Measurements from ENCODE around the gene SPACDR. TPM values are rescaled to one million over a fixed set of nuclear protein-coding genes. Genes with fewer than 3 reads are reported as not detected.
"Not testable (repeated sequence)": the region's sequence is repeated elsewhere in the genome, so short reads cannot be mapped to it uniquely, and the experiment has no call there.

SPACDR gene, protein sequence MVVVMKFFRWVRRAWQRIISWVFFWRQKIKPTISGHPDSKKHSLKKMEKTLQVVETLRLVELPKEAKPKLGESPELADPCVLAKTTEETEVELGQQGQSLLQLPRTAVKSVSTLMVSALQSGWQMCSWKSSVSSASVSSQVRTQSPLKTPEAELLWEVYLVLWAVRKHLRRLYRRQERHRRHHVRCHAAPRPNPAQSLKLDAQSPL
- 1 to 10 TPM; 3.8 to 5.0 TPM for total RNA-seq

DNA sequence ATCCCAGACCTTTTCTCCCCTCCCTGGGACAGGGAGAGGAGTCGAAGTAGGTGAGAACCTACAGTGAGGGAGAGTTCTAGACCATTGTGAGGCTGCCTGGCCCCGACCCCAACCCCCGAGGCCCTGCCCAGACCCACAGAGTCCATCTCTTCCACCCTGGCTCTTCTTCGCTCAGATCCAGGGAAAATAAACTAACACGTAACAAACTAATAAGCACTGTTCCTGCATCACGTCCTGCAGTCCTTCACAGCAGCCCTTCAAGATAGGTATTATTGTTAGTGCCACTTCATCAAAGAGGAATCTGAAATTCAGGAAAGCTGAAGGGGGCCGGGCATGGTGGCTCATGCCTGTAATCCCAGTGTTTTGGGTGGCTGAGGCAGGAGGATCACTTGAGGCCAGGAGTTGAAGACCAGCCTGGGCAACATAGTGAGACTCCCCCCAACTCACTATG lies at the start of gene SPACDR:
TSS of gene SPACDR (minus strand) at position 51 of the 451 bp plus-strand sequence. CDS start 235 bp downstream, outside the sequence.
- no peaks in the 10 kb centered on the region for H3K9me3 Mint-ChIP-seq (ENCODE audit: low read depth)
- H3K4me1 Mint-ChIP-seq, result peaks cover 3% of the 10 kb centered on the region
- no peak within 1 kb of the TSS for H3K27ac Mint-ChIP-seq
- DNase-seq (no peak), ATAC-seq (no peak)
- CTCF ChIA-PET, result interaction anchor here (0.9 to 3.0 kb wide), 8 partner anchors 12 to 241 kb away, joined by 3 to 12 read pairs (median 4); partner anchors contain the start of gene POP7
- peaks cover 29% of the 10 kb centered on the region for H3K36me3 Mint-ChIP-seq
- H3K27me3 Mint-ChIP-seq, result no peaks in the 10 kb centered on the region
- H3K4me3 Mint-ChIP-seq, result no peak within 1 kb of the TSS

DNA sequence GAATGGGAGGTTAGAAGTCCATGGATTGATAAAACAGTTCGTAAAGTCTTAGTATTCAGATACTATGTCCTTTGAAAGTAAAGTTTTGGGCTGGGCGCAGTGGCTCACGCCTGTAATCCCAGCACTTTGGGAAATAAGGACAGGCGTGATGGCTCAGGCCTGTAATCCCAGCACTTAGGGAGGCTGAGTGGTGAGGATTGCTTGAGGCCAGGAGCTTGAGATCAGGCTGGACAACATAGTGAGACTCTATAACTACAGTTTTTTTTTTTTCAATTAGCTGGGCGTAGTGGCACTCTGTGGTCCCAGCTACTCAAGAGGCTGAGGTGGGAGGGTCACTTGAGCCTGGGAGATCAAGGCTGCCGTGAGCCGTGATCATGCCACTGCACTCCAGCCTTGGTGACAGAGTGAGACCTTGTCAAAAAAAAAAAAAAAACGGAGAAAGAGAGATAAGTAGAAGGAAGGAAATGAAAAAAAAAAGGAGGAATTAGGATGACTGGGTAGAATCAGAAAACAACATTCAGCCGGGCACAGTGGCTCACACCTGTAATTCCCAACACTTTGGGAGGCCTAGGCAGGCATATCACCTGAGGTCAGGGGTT lies 49.3 kb upstream of the SPACDR start:
- no peak for ATAC-seq
- H3K4me3 Mint-ChIP-seq, result no peak overlapping the region
- H3K36me3 Mint-ChIP-seq, result no peaks in the 10 kb centered on the region
- DNase-seq, result no peak
- peaks cover 8% of the 10 kb centered on the region for H3K27me3 Mint-ChIP-seq
- H3K9me3 Mint-ChIP-seq (ENCODE audit: low read depth), result no peaks in the 10 kb centered on the region
- peaks cover 20% of the 10 kb centered on the region for H3K4me1 Mint-ChIP-seq
- H3K27ac Mint-ChIP-seq, result no peak overlapping the region
- CTCF ChIA-PET, result interaction anchor here (1.3 kb wide), 1 partner anchor 30 kb away, joined by 3 read pairs; no protein-coding TSS in a partner anchor

DNA sequence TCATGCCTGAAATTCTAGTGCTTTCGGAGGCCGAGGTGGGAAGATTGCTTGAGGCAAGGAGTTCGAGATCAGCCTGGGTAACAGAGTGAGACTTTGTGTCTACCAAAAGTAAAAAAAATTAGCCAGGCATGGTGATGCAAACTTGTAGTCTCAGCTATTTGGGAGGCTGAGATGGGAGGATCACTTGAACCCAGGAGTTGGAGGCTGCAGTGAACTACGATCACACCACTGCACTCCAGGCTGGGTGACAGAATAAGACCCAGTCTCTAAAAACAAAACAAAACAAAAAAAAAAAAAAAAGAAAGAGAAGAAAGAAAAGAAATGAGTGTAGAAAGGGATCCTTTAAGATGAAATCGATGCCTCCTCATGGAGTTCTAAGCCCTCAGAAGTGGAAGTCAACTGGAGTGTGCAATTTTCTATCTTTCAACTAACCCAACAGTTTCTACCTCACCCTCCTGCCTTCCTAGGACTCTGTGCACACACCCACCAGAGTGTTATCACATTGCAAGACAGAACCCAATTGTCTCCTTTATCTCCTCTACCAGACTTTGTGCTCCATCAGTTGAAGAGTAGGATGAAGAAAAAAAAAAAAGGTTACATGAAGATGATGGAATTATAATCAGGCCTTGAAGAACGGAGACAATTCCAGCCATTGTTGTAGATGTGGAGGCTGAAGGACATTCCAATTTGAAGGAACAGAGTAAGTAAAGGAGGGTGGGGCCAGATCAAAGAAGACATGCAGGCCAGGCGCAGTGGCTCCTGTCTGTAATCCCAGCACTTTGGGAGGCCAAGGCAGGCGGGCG lies 46.6 kb upstream of the SPACDR start:
- H3K36me3 Mint-ChIP-seq, result no peaks in the 10 kb centered on the region
- H3K27ac Mint-ChIP-seq, result no peak overlapping the region
- no peak overlapping the region for H3K4me3 Mint-ChIP-seq
- CTCF ChIA-PET, result interaction anchor here (0.6 to 0.7 kb wide), 2 partner anchors 14 to 1064 kb away, joined by 3 read pairs; no protein-coding TSS in a partner anchor
- H3K9me3 Mint-ChIP-seq (ENCODE audit: low read depth), result no peaks in the 10 kb centered on the region
- DNase-seq (no peak), ATAC-seq (no peak)
- H3K27me3 Mint-ChIP-seq, result peaks cover 10% of the 10 kb centered on the region
- peaks cover 6% of the 10 kb centered on the region for H3K4me1 Mint-ChIP-seq

DNA sequence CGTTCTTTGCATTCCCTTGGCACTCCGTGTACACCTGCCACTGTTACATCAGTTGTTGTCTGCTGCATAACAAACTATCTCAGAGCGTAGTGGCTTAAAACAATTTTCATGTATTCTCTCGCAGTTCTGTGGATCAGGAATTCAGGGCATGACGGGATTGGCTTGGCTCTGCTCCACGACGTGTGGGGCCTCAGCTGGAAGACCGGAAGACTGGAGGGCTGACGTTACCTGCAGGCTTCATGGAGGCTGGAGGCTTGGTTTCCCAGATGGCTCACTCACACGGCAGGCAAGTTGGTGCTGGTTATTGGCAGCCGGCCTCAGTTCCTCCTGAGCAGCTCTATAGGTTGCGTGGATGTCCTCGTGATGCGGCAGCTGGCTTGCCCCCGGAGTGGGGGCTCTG lies 45.2 kb upstream of the SPACDR start:
- H3K9me3 Mint-ChIP-seq (ENCODE audit: low read depth), result no peaks in the 10 kb centered on the region
- no peak overlapping the region for H3K27ac Mint-ChIP-seq
- ATAC-seq, result no peak
- no peaks in the 10 kb centered on the region for H3K36me3 Mint-ChIP-seq
- no peak for DNase-seq
- no peak overlapping the region for H3K4me3 Mint-ChIP-seq
- H3K27me3 Mint-ChIP-seq, result peaks cover 10% of the 10 kb centered on the region
- H3K4me1 Mint-ChIP-seq, result no peaks in the 10 kb centered on the region
- CTCF ChIA-PET, result interaction anchor here (0.9 kb wide), 1 partner anchor 16 kb away, joined by 4 read pairs; no protein-coding TSS in a partner anchor

DNA sequence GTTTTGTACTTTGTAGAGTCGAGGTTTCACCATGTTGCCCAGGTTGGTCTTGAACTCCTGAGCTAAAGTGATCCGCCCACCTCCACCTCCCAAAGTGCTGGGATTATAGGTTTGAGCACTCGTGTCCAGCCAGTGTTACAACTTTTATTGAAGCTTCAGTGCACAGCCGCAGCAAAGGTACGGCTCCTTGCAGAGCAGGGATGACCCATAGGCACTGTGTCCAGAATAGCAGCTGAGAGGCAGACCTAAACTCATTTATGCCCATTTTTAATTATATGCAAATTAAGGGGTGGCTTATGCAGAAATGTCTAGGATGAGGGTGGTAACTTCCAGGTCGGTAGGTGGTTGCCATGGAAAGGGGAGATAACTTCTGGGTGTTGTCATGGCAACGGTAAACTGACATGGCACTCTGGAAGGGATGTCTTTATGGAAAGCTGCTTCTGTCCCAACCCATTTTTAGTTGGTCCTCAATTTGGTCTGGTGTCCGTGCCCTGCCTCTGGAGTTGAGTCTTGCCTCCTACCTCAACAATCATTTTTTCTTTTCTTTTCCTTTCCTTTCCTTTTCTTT lies 42.4 kb upstream of the SPACDR start:
- peaks cover 5% of the 10 kb centered on the region for H3K27me3 Mint-ChIP-seq
- no peak overlapping the region for H3K27ac Mint-ChIP-seq
- no peaks in the 10 kb centered on the region for H3K4me1 Mint-ChIP-seq
- CTCF ChIA-PET, result interaction anchor here (0.6 to 2.2 kb wide), 5 partner anchors 10 to 57 kb away, joined by 3 to 8 read pairs (median 4); partner anchors contain the start of gene TSC22D4
- ATAC-seq, result no peak
- no peak overlapping the region for H3K4me3 Mint-ChIP-seq
- DNase-seq, result no peak
- H3K9me3 Mint-ChIP-seq (ENCODE audit: low read depth), result no peaks in the 10 kb centered on the region
- H3K36me3 Mint-ChIP-seq, result no peaks in the 10 kb centered on the region

DNA sequence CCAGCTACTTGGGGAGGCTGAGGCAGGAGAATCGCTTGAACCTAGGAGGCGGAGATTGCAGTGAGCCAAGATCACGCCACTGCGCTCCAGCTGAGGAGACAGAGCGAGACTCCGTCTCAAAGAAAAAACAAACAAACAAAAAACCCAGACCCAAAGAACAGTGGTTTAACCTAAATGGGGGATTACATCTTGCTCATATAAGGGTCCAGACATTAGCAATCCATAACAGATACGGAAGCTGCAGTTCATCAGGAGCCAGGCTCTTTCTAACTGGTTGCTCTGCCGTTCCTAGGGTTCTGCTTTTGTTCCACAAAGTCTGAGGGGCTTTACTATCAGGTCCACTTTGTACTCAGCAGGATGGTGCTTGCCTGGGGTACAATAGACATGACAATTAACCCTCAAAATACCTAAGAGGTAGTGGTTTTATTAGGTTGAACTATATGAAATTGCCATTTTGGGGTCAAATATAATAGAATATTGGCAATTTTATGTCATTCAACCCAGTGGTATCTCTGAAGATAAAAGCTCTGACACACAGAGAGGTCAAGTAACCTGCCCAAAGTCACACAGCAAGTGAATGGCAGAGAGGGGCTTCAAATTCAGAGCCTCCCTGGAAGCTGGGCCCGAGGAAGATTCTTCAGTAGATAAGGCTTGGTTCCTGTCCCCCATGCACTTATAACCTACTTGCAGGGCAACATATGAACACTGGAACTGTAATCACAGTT lies 41.0 kb upstream of the SPACDR start:
- no peak for DNase-seq
- Mint-ChIP-seq H3K4me1 (no peaks in the 10 kb centered on the region), H3K4me3 (no peak overlapping the region), H3K36me3 (no peaks in the 10 kb centered on the region), H3K9me3 (ENCODE audit: low read depth) (no peaks in the 10 kb centered on the region), H3K27me3 (peaks cover 2% of the 10 kb centered on the region), H3K27ac (no peak overlapping the region)
- CTCF ChIA-PET, result interaction anchor here (1.2 to 2.2 kb wide), 4 partner anchors 11 to 59 kb away, joined by 3 to 8 read pairs (median 4); partner anchors contain the start of gene TSC22D4
- no peak for ATAC-seq

DNA sequence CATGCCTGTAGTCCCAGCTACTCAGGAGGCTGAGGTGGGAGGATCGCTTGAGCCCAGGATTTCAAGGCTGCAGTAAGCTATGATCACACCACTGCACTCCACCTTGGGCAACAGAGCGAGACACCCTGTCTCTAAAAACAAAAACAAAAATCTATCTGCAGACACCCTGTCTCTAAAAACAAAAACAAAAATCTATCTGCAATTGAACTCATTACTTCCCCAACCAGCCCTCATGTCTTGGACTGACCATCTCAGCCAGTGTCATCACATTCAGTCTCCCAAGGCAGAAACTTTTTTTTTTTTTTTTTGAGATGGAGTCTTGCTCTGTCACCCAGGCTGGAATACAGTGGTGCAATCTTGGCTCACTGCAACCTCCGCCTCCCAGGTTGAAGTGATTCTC lies 40.0 kb upstream of the SPACDR start:
- CTCF ChIA-PET; ATAC-seq; H3K4me3 Mint-ChIP-seq; DNase-seq; H3K27me3 Mint-ChIP-seq; H3K36me3 Mint-ChIP-seq; H3K4me1 Mint-ChIP-seq; H3K9me3 Mint-ChIP-seq (ENCODE audit: low read depth); H3K27ac Mint-ChIP-seq: not testable (repeated sequence)

DNA sequence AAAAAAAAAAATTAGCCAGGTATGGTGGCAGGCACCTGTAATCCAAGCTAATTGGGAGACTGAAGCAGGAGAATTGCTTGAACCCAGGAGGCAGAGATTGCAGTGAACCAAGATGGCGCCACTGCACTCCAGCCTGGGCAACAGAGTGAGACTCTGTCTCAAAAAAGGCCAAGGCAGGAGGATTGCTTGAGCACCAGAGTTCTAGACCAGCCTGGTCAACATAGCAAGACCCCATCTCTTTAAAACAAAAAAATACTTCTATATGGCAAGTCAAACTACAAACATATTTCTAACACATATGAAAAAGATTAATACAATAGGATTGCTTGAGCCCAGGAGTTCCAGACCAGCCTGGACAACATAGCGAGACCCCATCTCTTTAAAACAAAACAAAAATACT lies 36.7 kb upstream of the SPACDR start:
- H3K27me3 Mint-ChIP-seq; ATAC-seq; H3K4me3 Mint-ChIP-seq; H3K27ac Mint-ChIP-seq; H3K4me1 Mint-ChIP-seq; DNase-seq; H3K36me3 Mint-ChIP-seq; H3K9me3 Mint-ChIP-seq (ENCODE audit: low read depth); CTCF ChIA-PET: not testable (repeated sequence)

DNA sequence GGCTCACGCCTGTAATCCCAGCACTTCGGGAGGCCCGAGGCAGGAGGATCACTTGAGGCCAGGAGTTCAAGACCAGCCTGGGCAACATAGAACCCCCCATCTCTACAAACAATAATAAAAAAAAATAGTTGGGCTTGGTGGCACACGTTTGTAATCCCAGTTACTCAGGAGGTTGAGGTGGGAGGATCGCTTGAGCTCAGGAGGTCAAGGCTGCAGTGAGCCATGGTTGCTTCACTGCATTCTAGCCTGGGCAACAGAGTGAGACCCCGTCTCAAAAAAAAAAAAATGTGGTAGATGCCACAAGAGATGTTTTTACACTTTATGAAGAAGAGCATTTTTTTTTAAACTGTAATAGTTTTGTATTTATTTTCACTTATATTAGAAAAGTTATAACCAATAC lies 32.4 kb upstream of the SPACDR start:
- no peaks in the 10 kb centered on the region for H3K36me3 Mint-ChIP-seq
- H3K27me3 Mint-ChIP-seq, result peaks cover 14% of the 10 kb centered on the region
- ATAC-seq (no peak), DNase-seq (no peak)
- H3K4me3 Mint-ChIP-seq, result no peak overlapping the region
- no peak overlapping the region for H3K27ac Mint-ChIP-seq
- H3K4me1 Mint-ChIP-seq, result peaks cover 7% of the 10 kb centered on the region
- CTCF ChIA-PET, result interaction anchor here (0.7 to 2.4 kb wide), 4 partner anchors 13 to 68 kb away, joined by 3 to 13 read pairs (median 3); no protein-coding TSS in a partner anchor
- H3K9me3 Mint-ChIP-seq (ENCODE audit: low read depth), result no peaks in the 10 kb centered on the region

DNA sequence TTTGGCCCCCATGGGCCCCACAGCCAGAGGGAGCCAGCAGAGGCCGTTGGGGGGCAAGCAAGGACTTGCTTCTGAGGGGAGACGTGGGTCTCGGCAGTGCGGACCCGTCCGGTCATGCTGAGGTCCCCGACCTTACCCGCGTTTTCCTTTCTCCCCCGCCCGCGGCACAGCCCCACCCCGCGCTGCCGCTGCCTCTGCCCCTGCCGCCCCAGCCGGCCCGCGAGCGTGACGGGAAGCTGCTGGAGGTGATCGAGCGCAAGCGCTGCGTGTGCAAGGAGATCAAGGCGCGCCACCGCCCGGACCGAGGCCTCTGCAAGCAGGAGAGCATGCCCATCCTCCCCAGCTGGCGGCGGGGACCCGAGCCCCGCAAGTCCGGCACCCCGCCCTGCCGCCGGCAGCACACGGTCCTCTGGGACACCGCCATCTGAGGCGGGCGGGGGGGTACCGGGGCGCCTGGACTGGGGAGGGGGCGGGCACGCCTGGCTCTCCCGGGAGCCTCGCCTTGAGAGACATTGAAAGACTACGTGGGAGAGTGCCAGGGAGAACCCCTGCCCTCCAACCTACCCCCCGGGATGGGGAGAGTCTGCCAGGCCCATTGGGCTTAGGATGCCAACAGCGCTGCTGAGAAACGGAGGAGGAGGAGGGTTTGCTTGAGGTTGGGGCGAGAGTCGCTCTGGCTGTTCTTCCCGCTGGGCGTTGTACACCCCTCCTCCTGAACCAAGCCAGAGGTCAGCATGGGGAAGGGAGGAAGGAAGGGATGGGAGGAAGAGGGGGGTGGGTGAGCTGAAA lies 29.6 kb upstream of the SPACDR start:
- peak overlapping the region; percentile 48 for H3K4me3 Mint-ChIP-seq
- ATAC-seq, result peak; percentile 87
- H3K4me1 Mint-ChIP-seq, result peaks cover 7% of the 10 kb centered on the region
- H3K36me3 Mint-ChIP-seq, result no peaks in the 10 kb centered on the region
- DNase-seq, result peak; percentile 72
- no peak overlapping the region for H3K27ac Mint-ChIP-seq
- CTCF ChIA-PET, result interaction anchor here (0.6 to 5.2 kb wide), 13 partner anchors 13 to 199 kb away, joined by 3 to 41 read pairs (median 4); partner anchors contain the start of gene TSC22D4
- no peaks in the 10 kb centered on the region for H3K9me3 Mint-ChIP-seq (ENCODE audit: low read depth)
- H3K27me3 Mint-ChIP-seq, result peaks cover 14% of the 10 kb centered on the region

DNA sequence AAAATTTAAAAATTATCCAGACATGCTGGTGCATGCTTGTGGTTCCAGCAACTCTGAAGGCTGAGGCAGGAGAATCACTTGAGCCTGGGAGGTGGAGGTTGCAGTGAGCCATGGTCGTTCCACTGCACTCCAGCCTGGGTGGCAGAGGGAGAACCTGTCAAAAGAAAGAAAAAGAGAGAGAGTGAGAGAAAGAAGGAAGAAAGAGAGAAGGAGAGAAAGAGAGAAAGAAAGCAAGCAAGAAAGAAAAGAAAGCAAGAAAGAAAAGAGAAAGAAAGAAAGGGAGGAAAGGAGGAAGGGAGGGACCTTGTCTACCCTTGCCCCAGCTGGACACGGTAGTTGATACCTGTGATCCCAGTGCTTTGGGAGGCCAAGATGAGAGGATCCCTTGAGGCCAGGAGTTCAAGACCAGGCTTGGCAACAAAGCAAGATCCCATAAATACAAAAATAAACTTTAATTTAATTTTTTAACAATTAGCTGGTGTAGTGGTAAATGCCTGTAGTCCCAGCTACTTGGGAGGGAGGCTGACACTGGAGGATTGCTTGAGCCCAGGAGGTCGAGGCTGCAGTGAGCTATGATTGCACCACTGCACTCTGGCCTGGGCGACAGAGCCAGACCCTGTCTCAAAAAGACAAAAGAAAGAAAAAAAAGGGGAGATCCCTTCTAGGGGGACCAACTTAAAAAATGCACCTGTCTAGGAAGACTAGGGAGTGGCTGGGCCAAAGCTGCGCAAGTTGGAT lies 28.8 kb upstream of the SPACDR start:
- Mint-ChIP-seq H3K4me3 (peak overlapping the region; percentile 43), H3K27me3 (peaks cover 14% of the 10 kb centered on the region), H3K4me1 (peaks cover 7% of the 10 kb centered on the region), H3K27ac (no peak overlapping the region), H3K36me3 (no peaks in the 10 kb centered on the region), H3K9me3 (ENCODE audit: low read depth) (no peaks in the 10 kb centered on the region)
- no peak for ATAC-seq
- DNase-seq, result no peak
- CTCF ChIA-PET, result interaction anchor here (0.8 to 5.2 kb wide), 13 partner anchors 12 to 200 kb away, joined by 3 to 41 read pairs (median 4); partner anchors contain the start of gene TSC22D4
